HepG2 (cell line): ENCODE measurements around the gene CASZ1. TPM values are rescaled to one million over a fixed set of nuclear protein-coding genes. Genes with fewer than 3 reads are reported as not detected.

ENCODE experiments used
- ATAC-seq: fragments of 200-7000 bp; cut with Tn5 transposase; 3 replicates; pipeline ENCODE4 v1.9.1; 2020; ENCODE audit warnings: mild to moderate bottlenecking, moderate library complexity
- BruUV-seq: library from RNA; stranded (reverse); fragments of 400-500 nt; replicated peaks from 2 replicates; lab custom pipeline; 2021; lab: Mats Ljungman, UMichigan
- CTCF ChIA-PET: fragments of 300-600 bp; formaldehyde crosslinking; extraction: SDS; loops from one replicate; lab custom pipeline; 2021; ENCODE audit warnings: low total read pairs, inconsistent platforms, low intra/inter-chr PET ratio; lab: Yijun Ruan, JAX
- POLR2A ChIA-PET: fragments of 350-600 bp; sonication (Branson Sonifier 250); formaldehyde crosslinking; loops from one replicate; lab custom pipeline; 2020; ENCODE audit warnings: antibody characterized with exemption, inconsistent platforms; lab: Yijun Ruan, JAX
- DNase-seq: peaks from one replicate; pipeline ENCODE4 v3.0.0-alpha.2; 2015; ENCODE audit warnings: low spot score
- FAIRE-seq: peaks from 3 replicates; lab custom pipeline; 2011; peaks lifted over from hg19 to GRCh38; lab: Jason Lieb, UNC
- H2AFZ ChIP-seq: one replicate; pipeline ENCODE4 v1.6.1; 2011; ENCODE audit warnings: low read length, inconsistent platforms
- H3K27ac ChIP-seq: fragments of 300-600 bp; 3 replicates; pipeline ENCODE4 v1.8.0; 2011; ENCODE audit warnings: mixed run types, mild to moderate bottlenecking, mixed read lengths, low read length, inconsistent platforms; ENCODE audit not compliant: insufficient read depth; ENCODE audit errors: extremely low read length
- H3K27me3 ChIP-seq, 2 experiments: fragments of 200-600 bp in 1 of 2; 2 replicates in 1 of 2; 3 replicates in 1 of 2; pipeline versions ENCODE4 v1.6.0 to v1.8.0; 2011; ENCODE audit warnings: low read length in 2 of 2, mild to moderate bottlenecking in 2 of 2, moderate library complexity in 2 of 2, inconsistent platforms in 1 of 2; ENCODE audit not compliant: insufficient read depth in 2 of 2, control insufficient read depth in 1 of 2
- H3K36me3 ChIP-seq, 2 experiments: fragments of 200-600 bp in 1 of 2; replicated peaks in 1 of 2; 2 replicates in 1 of 2; 3 replicates in 1 of 2; pipeline versions ENCODE4 v1.5.1 to v1.8.0; 2011; ENCODE audit warnings: low read length in 2 of 2, inconsistent platforms in 1 of 2; ENCODE audit not compliant: insufficient read depth in 2 of 2, control insufficient read depth in 1 of 2
- H3K4me1 ChIP-seq: 2 replicates; pipeline ENCODE4 v1.5.1; 2012; ENCODE audit warnings: low read length, inconsistent platforms; ENCODE audit not compliant: insufficient read depth
- H3K4me2 ChIP-seq: 2 replicates; pipeline ENCODE4 v1.6.0; 2011; ENCODE audit warnings: low read depth, low read length, inconsistent platforms
- H3K4me3 ChIP-seq, 3 experiments: fragments of 200-600 bp in 1 of 3; sonication (generic), shearing (Covaris generic) in 1 of 3; replicated peaks in 1 of 3; 2 replicates each; pipeline ENCODE4 v1.5.1; 2011 to 2016; ENCODE audit warnings: low read length in 3 of 3, inconsistent platforms in 2 of 3, low read depth in 2 of 3, mild to moderate bottlenecking in 2 of 3, control low read depth in 1 of 3, mixed read lengths in 1 of 3; ENCODE audit not compliant: insufficient read depth in 1 of 3
- H3K79me2 ChIP-seq: one replicate; pipeline ENCODE4 v1.6.1; 2011; ENCODE audit warnings: low read length, inconsistent platforms; ENCODE audit not compliant: insufficient read depth
- H3K9ac ChIP-seq: 2 replicates; pipeline ENCODE4 v1.6.0; 2011; ENCODE audit warnings: mild to moderate bottlenecking, low read depth, low read length, inconsistent platforms; ENCODE audit not compliant: insufficient read depth
- H3K9me3 ChIP-seq: 2 replicates; pipeline ENCODE4 v1.5.1; 2012; ENCODE audit warnings: mild to moderate bottlenecking, low read length
- H4K20me1 ChIP-seq: 2 replicates; pipeline ENCODE4 v1.6.0; 2011; ENCODE audit warnings: inconsistent platforms, mild to moderate bottlenecking, low read length, moderate library complexity; ENCODE audit not compliant: insufficient read depth
- EZH2 ChIP-seq: conservative IDR thresholded peaks from 2 replicates; pipeline ENCODE4 v1.6.1; 2012; ENCODE audit warnings: mild to moderate bottlenecking, low read depth, low read length, moderate library complexity
- GATAD1 ChIP-seq: IDR thresholded peaks from 2 replicates; pipeline ENCODE4 v1.6.1; 2016; ENCODE audit warnings: missing genetic modification reagents, missing compliant biosample characterization
- GPBP1L1 ChIP-seq: sonication (generic); formaldehyde crosslinking; IDR thresholded peaks from 2 replicates; pipeline ENCODE4 v1.5.0; 2020; ENCODE audit warnings: mild to moderate bottlenecking, missing genetic modification reagents
- HBP1 ChIP-seq: IDR thresholded peaks from 2 replicates; pipeline ENCODE4 v1.6.1; 2016; ENCODE audit warnings: low read depth, control low read depth
- RBAK ChIP-seq: sonication (generic); formaldehyde crosslinking; IDR thresholded peaks from 2 replicates; pipeline ENCODE4 v1.5.1; 2020; ENCODE audit warnings: mild to moderate bottlenecking, missing genetic modification reagents
- SOX6 ChIP-seq, 2 experiments: fragments of 450-650 bp in 1 of 2; sonication (generic) in 1 of 2; formaldehyde crosslinking in 1 of 2; IDR thresholded peaks; 2 replicates each; pipeline versions ENCODE4 v1.4.0 to v1.6.1; 2017 to 2020; ENCODE audit warnings: antibody characterized with exemption in 1 of 2, mild to moderate bottlenecking in 1 of 2, missing genetic modification reagents in 1 of 2
- ZNF136 ChIP-seq: sonication (generic); formaldehyde crosslinking; IDR thresholded peaks from 2 replicates; pipeline ENCODE4 v1.8.1; 2022; ENCODE audit warnings: low read depth, mild to moderate bottlenecking, moderate library complexity, missing genetic modification reagents
- ZNF3 ChIP-seq: IDR thresholded peaks from 2 replicates; pipeline ENCODE4 v1.7.0; 2017; ENCODE audit warnings: inconsistent platforms
- ZNF383 ChIP-seq: sonication (generic); formaldehyde crosslinking; IDR thresholded peaks from 2 replicates; pipeline ENCODE4 v1.4.0; 2020; ENCODE audit warnings: missing genetic modification reagents, mild to moderate bottlenecking, borderline replicate concordance
- ZNF468 ChIP-seq: sonication (generic); formaldehyde crosslinking; IDR thresholded peaks from 2 replicates; pipeline ENCODE4 v1.8.0; 2022; ENCODE audit warnings: mild to moderate bottlenecking, moderate library complexity, missing genetic modification reagents
- ZNF607 ChIP-seq: sonication (generic); formaldehyde crosslinking; IDR thresholded peaks from 2 replicates; pipeline ENCODE4 v1.5.1; 2020; ENCODE audit warnings: missing genetic modification reagents, mild to moderate bottlenecking, borderline replicate concordance
- ZNF768 ChIP-seq: sonication (generic); formaldehyde crosslinking; IDR thresholded peaks from 2 replicates; pipeline ENCODE4 v1.4.0; 2020; ENCODE audit warnings: missing genetic modification reagents
- WGBS: methylation state at CpG from one replicate; pipeline ENCODE4 v1.1.6; 2017; ENCODE audit warnings: low lambda C conversion rate; 5-methylcytosine and 5-hydroxymethylcytosine counted together
- in situ Hi-C: cut with HindIII; loops from 2 replicates; pipeline ENCODE4 v1.10.0; 2017; ENCODE audit warnings: low pct_unique_long_range_greater_than_20kb; ENCODE audit not compliant: extremely low pct_ligation_motif_present
- intact Hi-C: fragments of 100-400 bp; cut with micrococcal nuclease; formaldehyde crosslinking; loops from one replicate; pipeline ENCODE4 v1.10.0; 2022; ENCODE audit not compliant: unreplicated experiment
- polyA plus RNA-seq, 8 experiments: library from polyadenylated mRNA; depleted of rRNA in 3 of 8; stranded (reverse) in 7 of 8; unstranded in 1 of 8; fragments of >200 nt; fragmentation: Illumina TruSeq in 4 of 8; extraction: Trizol in 4 of 8; gene quantifications; 2 replicates each; pipeline versions ENCODE4 v1.2.1 to v1.2.3, GENCODE V29; 2011 to 2016; ENCODE audit warnings: low read depth in 4 of 8, missing spikeins in 1 of 8, mixed read lengths in 1 of 8; ENCODE audit not compliant: insufficient read depth in 1 of 8
- total RNA-seq, 5 experiments: library from RNA; depleted of rRNA; stranded (reverse); fragments of >200 nt; fragmentation: Illumina TruSeq; extraction: Trizol; gene quantifications; 2 replicates each; pipeline ENCODE4 v1.2.3, GENCODE V29; 2016; ENCODE audit warnings: low read depth in 1 of 5
- TF ChIP-seq, protein P1 (sequence below): sonication (generic); formaldehyde crosslinking; IDR thresholded peaks from 2 replicates; pipeline ENCODE4 v1.5.0; 2020; ENCODE audit warnings: mild to moderate bottlenecking, missing genetic modification reagents, borderline replicate concordance

The CASZ1 gene
- total and polyA plus RNA-seq, 2 of the 13 experiments (the other 11 are each of a cell fraction or from before 2014, with no cell fraction given) = 1.9 to 3.7 TPM

GRCh38 chr1:10693152-10693496, 103.3 kb downstream of the CASZ1 start:
- no peak for FAIRE-seq
- intact Hi-C loops (loop anchor here (2.0 kb wide), 2 partner anchors 96 to 174 kb away; no protein-coding TSS in a partner anchor), in situ Hi-C loops (loop anchor here (10.0 kb wide), 1 partner anchor 172 kb away; no protein-coding TSS in a partner anchor)
- H4K20me1 ChIP-seq = no peaks in the 10 kb centered on the region
- POLR2A ChIA-PET = interaction anchor here (0.9 to 1.6 kb wide), 2 partner anchors 12 to 13 kb away, joined by 3 to 4 read pairs; no protein-coding TSS in a partner anchor
- H3K36me3 ChIP-seq = no peaks in the 10 kb centered on the region
- H2AFZ ChIP-seq = no peak overlapping the region
- CTCF ChIA-PET = interaction anchor here (1.4 to 1.7 kb wide), 2 partner anchors 96 to 174 kb away, joined by 4 to 9 read pairs; no protein-coding TSS in a partner anchor
- no peak for ATAC-seq
- H3K4me1 ChIP-seq = peaks cover 35% of the 10 kb centered on the region
- peak overlapping the region; percentile 77 for H3K4me2 ChIP-seq
- no peak overlapping the region for H3K27ac ChIP-seq
- no peaks in the 10 kb centered on the region for H3K79me2 ChIP-seq
- 42% methylated on average over 4 of the region's 6 CpGs for WGBS
- no peaks in the 10 kb centered on the region for H3K9me3 ChIP-seq
- no peak for DNase-seq
- H3K27me3 ChIP-seq = peaks cover 2 to 22% of the 10 kb centered on the region in 2 experiments; a peak in 4 of 5 replicates
- peak overlapping the region; percentile 46; the same call in 1 of the 2 replicates for H3K9ac ChIP-seq
- H3K4me3 ChIP-seq = peak overlapping the region; percentile 70 to 80 (median 77)
- TF ChIP-seq, protein P1, sequence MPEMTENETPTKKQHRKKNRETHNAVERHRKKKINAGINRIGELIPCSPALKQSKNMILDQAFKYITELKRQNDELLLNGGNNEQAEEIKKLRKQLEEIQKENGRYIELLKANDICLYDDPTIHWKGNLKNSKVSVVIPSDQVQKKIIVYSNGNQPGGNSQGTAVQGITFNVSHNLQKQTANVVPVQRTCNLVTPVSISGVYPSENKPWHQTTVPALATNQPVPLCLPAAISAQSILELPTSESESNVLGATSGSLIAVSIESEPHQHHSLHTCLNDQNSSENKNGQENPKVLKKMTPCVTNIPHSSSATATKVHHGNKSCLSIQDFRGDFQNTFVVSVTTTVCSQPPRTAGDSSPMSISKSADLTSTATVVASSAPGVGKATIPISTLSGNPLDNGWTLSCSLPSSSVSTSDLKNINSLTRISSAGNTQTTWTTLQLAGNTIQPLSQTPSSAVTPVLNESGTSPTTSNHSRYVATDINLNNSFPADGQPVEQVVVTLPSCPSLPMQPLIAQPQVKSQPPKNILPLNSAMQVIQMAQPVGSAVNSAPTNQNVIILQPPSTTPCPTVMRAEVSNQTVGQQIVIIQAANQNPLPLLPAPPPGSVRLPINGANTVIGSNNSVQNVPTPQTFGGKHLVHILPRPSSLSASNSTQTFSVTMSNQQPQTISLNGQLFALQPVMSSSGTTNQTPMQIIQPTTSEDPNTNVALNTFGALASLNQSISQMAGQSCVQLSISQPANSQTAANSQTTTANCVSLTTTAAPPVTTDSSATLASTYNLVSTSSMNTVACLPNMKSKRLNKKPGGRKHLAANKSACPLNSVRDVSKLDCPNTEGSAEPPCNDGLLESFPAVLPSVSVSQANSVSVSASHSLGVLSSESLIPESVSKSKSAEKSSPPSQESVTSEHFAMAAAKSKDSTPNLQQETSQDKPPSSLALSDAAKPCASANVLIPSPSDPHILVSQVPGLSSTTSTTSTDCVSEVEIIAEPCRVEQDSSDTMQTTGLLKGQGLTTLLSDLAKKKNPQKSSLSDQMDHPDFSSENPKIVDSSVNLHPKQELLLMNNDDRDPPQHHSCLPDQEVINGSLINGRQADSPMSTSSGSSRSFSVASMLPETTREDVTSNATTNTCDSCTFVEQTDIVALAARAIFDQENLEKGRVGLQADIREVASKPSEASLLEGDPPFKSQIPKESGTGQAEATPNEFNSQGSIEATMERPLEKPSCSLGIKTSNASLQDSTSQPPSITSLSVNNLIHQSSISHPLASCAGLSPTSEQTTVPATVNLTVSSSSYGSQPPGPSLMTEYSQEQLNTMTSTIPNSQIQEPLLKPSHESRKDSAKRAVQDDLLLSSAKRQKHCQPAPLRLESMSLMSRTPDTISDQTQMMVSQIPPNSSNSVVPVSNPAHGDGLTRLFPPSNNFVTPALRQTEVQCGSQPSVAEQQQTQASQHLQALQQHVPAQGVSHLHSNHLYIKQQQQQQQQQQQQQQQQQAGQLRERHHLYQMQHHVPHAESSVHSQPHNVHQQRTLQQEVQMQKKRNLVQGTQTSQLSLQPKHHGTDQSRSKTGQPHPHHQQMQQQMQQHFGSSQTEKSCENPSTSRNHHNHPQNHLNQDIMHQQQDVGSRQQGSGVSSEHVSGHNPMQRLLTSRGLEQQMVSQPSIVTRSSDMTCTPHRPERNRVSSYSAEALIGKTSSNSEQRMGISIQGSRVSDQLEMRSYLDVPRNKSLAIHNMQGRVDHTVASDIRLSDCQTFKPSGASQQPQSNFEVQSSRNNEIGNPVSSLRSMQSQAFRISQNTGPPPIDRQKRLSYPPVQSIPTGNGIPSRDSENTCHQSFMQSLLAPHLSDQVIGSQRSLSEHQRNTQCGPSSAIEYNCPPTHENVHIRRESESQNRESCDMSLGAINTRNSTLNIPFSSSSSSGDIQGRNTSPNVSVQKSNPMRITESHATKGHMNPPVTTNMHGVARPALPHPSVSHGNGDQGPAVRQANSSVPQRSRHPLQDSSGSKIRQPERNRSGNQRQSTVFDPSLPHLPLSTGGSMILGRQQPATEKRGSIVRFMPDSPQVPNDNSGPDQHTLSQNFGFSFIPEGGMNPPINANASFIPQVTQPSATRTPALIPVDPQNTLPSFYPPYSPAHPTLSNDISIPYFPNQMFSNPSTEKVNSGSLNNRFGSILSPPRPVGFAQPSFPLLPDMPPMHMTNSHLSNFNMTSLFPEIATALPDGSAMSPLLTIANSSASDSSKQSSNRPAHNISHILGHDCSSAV = no peak
- TF ChIP-seq ZNF3 (CRISPR knock-in tag) = no peak
- no peak for TF ChIP-seq SOX6 (IDR thresholded peaks at IDR 0.05)
- TF ChIP-seq SOX6 (CRISPR knock-in tag; IDR thresholded peaks at IDR 0.05) = no peak
- no peak for TF ChIP-seq GPBP1L1
- TF ChIP-seq EZH2 = no peak
- TF ChIP-seq ZNF136 = no peak
- TF ChIP-seq GATAD1 (CRISPR knock-in tag) = no peak
- no peak for TF ChIP-seq ZNF768 (CRISPR knock-in tag)
- no peak for TF ChIP-seq ZNF468
- TF ChIP-seq ZNF383 (CRISPR knock-in tag) = no peak
- no peak for TF ChIP-seq HBP1 (CRISPR knock-in tag)
- TF ChIP-seq ZNF607 (CRISPR knock-in tag) = no peak
- no peak for TF ChIP-seq RBAK (CRISPR knock-in tag)
- TSS peak; percentile 89 for BruUV-seq
